T-helper 2 cell treated with Interferon-gamma antibody and Interleukin-4, amounts not matched to agents 100 ng/mL and 5 ng/mL, for 36 hours (primary cell): ENCODE measurements around the gene GRM1. TPM values are rescaled to one million over a fixed set of nuclear protein-coding genes. Genes with fewer than 3 reads are reported as not detected.
"Not testable (repeated sequence)": the region's sequence is repeated elsewhere in the genome, so short reads cannot be mapped to it uniquely, and the experiment has no call there.

Source experiments
- intact Hi-C: fragments of 100-400 bp; cut with micrococcal nuclease; formaldehyde crosslinking; loops from one replicate; pipeline ENCODE4 v1.15.1; 2023
- total RNA-seq: library from RNA; stranded (reverse); gene quantifications from 2 replicates; pipeline ENCODE4 v1.2.3, GENCODE V29; 2022

Gene GRM1
- total RNA-seq, 1 donor from 2014 or later: not detected

- intact Hi-C loops: no loop called here
Measured at GRCh38 chr6:146191166-146191565, 162.3 kb downstream of the GRM1 start.

GRCh38 chr6:146191612-146192011 lies 162.8 kb downstream of the GRM1 start:
- intact Hi-C loops: no loop called here

- intact Hi-C loops: no loop called here
Measured at GRCh38 chr6:146194434-146194833, 165.6 kb downstream of the GRM1 start.

- intact Hi-C loops: no loop called here
Measured at GRCh38 chr6:146200176-146200575, 171.3 kb downstream of the GRM1 start.

GRCh38 chr6:146202570-146202969 lies 173.7 kb downstream of the GRM1 start:
- intact Hi-C loops: no loop called here

- intact Hi-C loops: no loop called here
Measured at GRCh38 chr6:146209942-146210341, 181.1 kb downstream of the GRM1 start.

- intact Hi-C loops: no loop called here
Measured at GRCh38 chr6:146210406-146211083, 181.7 kb downstream of the GRM1 start.

- intact Hi-C loops: no loop called here
Measured at GRCh38 chr6:146211646-146212045, 182.8 kb downstream of the GRM1 start.

GRCh38 chr6:146212781-146213180 lies 183.9 kb downstream of the GRM1 start:
- intact Hi-C loops: no loop called here

- intact Hi-C loops: no loop called here
Measured at GRCh38 chr6:146219101-146219500, 190.2 kb downstream of the GRM1 start.

- intact Hi-C loops: no loop called here
Measured at GRCh38 chr6:146224449-146224848, 195.6 kb downstream of the GRM1 start.

- intact Hi-C loops: no loop called here
Measured at GRCh38 chr6:146224988-146225387, 196.1 kb downstream of the GRM1 start.

GRCh38 chr6:146240322-146240721 lies 211.5 kb downstream of the GRM1 start:
- intact Hi-C loops: no loop called here

GRCh38 chr6:146240807-146241206 lies 211.9 kb downstream of the GRM1 start:
- intact Hi-C loops: no loop called here

- intact Hi-C loops: not testable (repeated sequence)
Measured at GRCh38 chr6:146243646-146244045, 214.8 kb downstream of the GRM1 start.

GRCh38 chr6:146244630-146245143 lies 215.8 kb downstream of the GRM1 start:
- intact Hi-C loops: no loop called here

- intact Hi-C loops: no loop called here
Measured at GRCh38 chr6:146246028-146246427, 217.2 kb downstream of the GRM1 start.

- intact Hi-C loops: no loop called here
Measured at GRCh38 chr6:146253691-146254090, 224.8 kb downstream of the GRM1 start.

GRCh38 chr6:146258206-146258605 lies 229.3 kb downstream of the GRM1 start:
- intact Hi-C loops: no loop called here

- intact Hi-C loops: no loop called here
Measured at GRCh38 chr6:146260886-146261285, 232.0 kb downstream of the GRM1 start.

- intact Hi-C loops: no loop called here
Measured at GRCh38 chr6:146265056-146265455, 236.2 kb downstream of the GRM1 start.

GRCh38 chr6:146267447-146267846 lies 238.6 kb downstream of the GRM1 start:
- intact Hi-C loops: no loop called here

- intact Hi-C loops: no loop called here
Measured at GRCh38 chr6:146267946-146268345, 239.1 kb downstream of the GRM1 start.
